ENCODE results near the gene TM6SF1.

DNA sequence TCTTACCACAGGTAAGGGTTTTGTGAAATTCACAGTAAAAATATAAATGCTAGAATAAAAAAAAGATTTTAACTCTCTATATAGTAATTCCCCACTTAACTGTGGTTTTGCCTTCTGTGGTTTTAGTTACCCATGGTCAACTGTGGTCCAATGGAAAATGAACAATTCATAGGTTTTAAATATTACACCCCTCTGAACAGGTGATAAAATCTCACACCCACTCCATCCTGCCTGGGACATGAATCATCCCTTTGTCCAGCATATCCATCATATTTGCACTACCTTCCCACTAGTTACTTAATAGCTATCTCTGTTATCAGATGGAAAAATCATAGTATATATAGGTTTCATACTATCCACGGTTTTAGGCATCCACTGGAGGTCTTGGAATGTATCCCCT lies 50.9 kb downstream of the TM6SF1 start:
- TF ChIP-seq, protein P1, sequence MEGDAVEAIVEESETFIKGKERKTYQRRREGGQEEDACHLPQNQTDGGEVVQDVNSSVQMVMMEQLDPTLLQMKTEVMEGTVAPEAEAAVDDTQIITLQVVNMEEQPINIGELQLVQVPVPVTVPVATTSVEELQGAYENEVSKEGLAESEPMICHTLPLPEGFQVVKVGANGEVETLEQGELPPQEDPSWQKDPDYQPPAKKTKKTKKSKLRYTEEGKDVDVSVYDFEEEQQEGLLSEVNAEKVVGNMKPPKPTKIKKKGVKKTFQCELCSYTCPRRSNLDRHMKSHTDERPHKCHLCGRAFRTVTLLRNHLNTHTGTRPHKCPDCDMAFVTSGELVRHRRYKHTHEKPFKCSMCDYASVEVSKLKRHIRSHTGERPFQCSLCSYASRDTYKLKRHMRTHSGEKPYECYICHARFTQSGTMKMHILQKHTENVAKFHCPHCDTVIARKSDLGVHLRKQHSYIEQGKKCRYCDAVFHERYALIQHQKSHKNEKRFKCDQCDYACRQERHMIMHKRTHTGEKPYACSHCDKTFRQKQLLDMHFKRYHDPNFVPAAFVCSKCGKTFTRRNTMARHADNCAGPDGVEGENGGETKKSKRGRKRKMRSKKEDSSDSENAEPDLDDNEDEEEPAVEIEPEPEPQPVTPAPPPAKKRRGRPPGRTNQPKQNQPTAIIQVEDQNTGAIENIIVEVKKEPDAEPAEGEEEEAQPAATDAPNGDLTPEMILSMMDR (IDR thresholded peaks at IDR 0.05; ENCODE audit: insufficient read depth, low read depth, low read length): no peak
- no peak for TF ChIP-seq EZH2 (IDR thresholded peaks at IDR 0.05; ENCODE audit: insufficient read depth, low read length)

Measured in astrocyte (in vitro differentiated cells and primary cell).